BJ (cell line): Measurements from ENCODE around the gene DCAF11. TPM values are rescaled to one million over a fixed set of nuclear protein-coding genes. Genes with fewer than 3 reads are reported as not detected.

Experiments
- CTCF ChIA-PET: fragments of 350-600 bp; formaldehyde crosslinking; extraction: SDS; loops from one replicate; lab custom pipeline; 2021; ENCODE audit warnings: antibody characterized with exemption, inconsistent platforms; lab: Yijun Ruan, JAX
- POLR2A ChIA-PET: fragments of 300-600 bp; sonication (Branson Sonifier 250); formaldehyde crosslinking; extraction: SDS; loops from one replicate; lab custom pipeline; 2021; ENCODE audit warnings: antibody characterized with exemption; lab: Charles Lee
- DNase-seq: peaks from one replicate; pipeline ENCODE4 v3.0.0-alpha.2; 2011; ENCODE audit warnings: low read depth
- H3K27me3 ChIP-seq: 2 replicates; pipeline ENCODE4 v1.6.0; 2011; ENCODE audit warnings: low read length; ENCODE audit not compliant: control insufficient read depth, insufficient read depth
- H3K36me3 ChIP-seq: 2 replicates; pipeline ENCODE4 v1.5.1; 2011; ENCODE audit warnings: low read length; ENCODE audit not compliant: control insufficient read depth, insufficient read depth
- H3K4me3 ChIP-seq: 2 replicates; pipeline ENCODE4 v1.5.1; 2011; ENCODE audit warnings: low read depth, mild to moderate bottlenecking, control low read depth, low read length
- CTCF ChIP-seq: IDR thresholded peaks from 2 replicates; pipeline ENCODE4 v1.5.1; 2011; ENCODE audit warnings: low read depth, mild to moderate bottlenecking, control low read depth, inconsistent platforms, low read length, moderate library complexity; ENCODE audit not compliant: insufficient read depth
- polyA plus RNA-seq: library from polyadenylated mRNA; depleted of rRNA; stranded (reverse); fragments of >200 nt; gene quantifications from 2 replicates; pipeline ENCODE4 v1.2.3, GENCODE V29; 2011

The DCAF11 gene
- polyA plus RNA-seq, 1 experiment = 50.0 TPM

GRCh38 chr14:24106672-24107271, 7.8 kb upstream of the DCAF11 start:
- peaks cover 12% of the 10 kb centered on the region for H3K36me3 ChIP-seq
- H3K27me3 ChIP-seq = no peaks in the 10 kb centered on the region
- TF ChIP-seq CTCF = no peak
- ChIA-PET POLR2A (interaction anchor here (0.6 kb wide), 1 partner anchor 49 kb away, joined by 3 read pairs; no protein-coding TSS in a partner anchor), CTCF (interaction anchor here (1.1 to 8.8 kb wide), 5 partner anchors 12 to 71 kb away, joined by 3 to 136 read pairs (median 4); partner anchors contain the start of gene PCK2)
- no peak overlapping the region for H3K4me3 ChIP-seq
- DNase-seq = no peak

GRCh38 chr14:24108336-24108874, 6.2 kb upstream of the DCAF11 start:
- Histone ChIP-seq H3K27me3 (no peaks in the 10 kb centered on the region), H3K4me3 (no peak overlapping the region), H3K36me3 (peaks cover 5% of the 10 kb centered on the region)
- ChIA-PET CTCF (interaction anchor here (0.6 to 8.8 kb wide), 24 partner anchors 9 to 479 kb away, joined by 3 to 136 read pairs (median 4); partner anchors contain the start of genes CARMIL3, IRF9, PCK2 and PSME1), POLR2A (interaction anchor here (1.0 kb wide), 1 partner anchor 15 kb away, joined by 4 read pairs; the partner anchor contains the start of gene PCK2)
- no peak for DNase-seq
- no peak for TF ChIP-seq CTCF

GRCh38 chr14:24110060-24110459, 4.5 kb upstream of the DCAF11 start:
- H3K27me3 ChIP-seq = no peaks in the 10 kb centered on the region
- no peak for TF ChIP-seq CTCF
- POLR2A ChIA-PET = no interaction called here
- no peak for DNase-seq
- no peaks in the 10 kb centered on the region for H3K36me3 ChIP-seq
- H3K4me3 ChIP-seq = no peak overlapping the region
- CTCF ChIA-PET = interaction anchor here (0.7 to 8.8 kb wide), 12 partner anchors 15 to 923 kb away, joined by 3 to 136 read pairs (median 4); partner anchors contain the start of genes CARMIL3, PCK2 and PSME1

- no peak for DNase-seq
- CTCF ChIA-PET = interaction anchor here (0.6 to 8.8 kb wide), 12 partner anchors 15 to 924 kb away, joined by 3 to 136 read pairs (median 4); partner anchors contain the start of genes CARMIL3, PCK2 and PSME1
- Histone ChIP-seq H3K36me3 (no peaks in the 10 kb centered on the region), H3K4me3 (no peak overlapping the region), H3K27me3 (no peaks in the 10 kb centered on the region)
- POLR2A ChIA-PET = no interaction called here
- TF ChIP-seq CTCF = no peak
These were observed 4.1 kb upstream of the DCAF11 start for GRCh38 chr14:24110523-24110922.

- peak overlapping the region; percentile 59 for H3K4me3 ChIP-seq
- TF ChIP-seq CTCF = no peak
- H3K27me3 ChIP-seq = no peaks in the 10 kb centered on the region
- peaks cover 2% of the 10 kb centered on the region; the same call in 1 of the 2 replicates for H3K36me3 ChIP-seq
- POLR2A ChIA-PET = interaction anchor here (0.5 to 1.1 kb wide), 2 partner anchors 18 to 1131 kb away, joined by 3 to 4 read pairs; partner anchors contain the start of gene AJUBA
- CTCF ChIA-PET = interaction anchor here (2.3 to 2.6 kb wide), 3 partner anchors 47 to 184 kb away, joined by 7 to 15 read pairs (median 11); partner anchors contain the start of gene IRF9
- no peak for DNase-seq
These were observed 1.2 kb upstream of the DCAF11 start for GRCh38 chr14:24113379-24113800.
